Measurements from ENCODE around the gene WBP2.

DNA sequence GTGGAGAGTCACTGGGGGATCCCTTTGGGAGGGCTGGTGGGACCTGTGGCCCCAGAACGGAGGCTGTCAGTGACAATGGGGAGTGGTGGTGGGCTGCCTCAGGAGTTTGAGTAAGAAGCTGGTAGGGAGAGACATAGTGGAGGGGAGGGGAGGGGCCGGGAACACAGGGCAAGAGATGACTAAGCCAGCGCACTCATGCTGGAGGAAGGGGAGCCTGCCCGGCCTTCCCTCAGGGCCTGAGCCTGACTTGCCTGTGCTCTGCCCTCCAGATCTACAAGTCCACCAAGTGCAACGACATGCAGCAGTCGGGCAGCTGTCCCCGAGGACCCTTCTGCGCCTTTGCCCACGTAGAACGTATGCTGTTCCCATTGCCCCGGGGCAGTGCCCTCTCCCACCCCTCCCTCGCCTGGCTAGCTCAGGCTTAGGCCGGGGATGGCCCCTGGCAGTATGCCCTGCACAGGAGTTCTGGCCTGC is 40.2 kb downstream of the WBP2 start:
- no peak for TF ChIP-seq ZBTB1 (tag by site-specific recombination; IDR thresholded peaks at IDR 0.05)
- TF ChIP-seq, protein P1, sequence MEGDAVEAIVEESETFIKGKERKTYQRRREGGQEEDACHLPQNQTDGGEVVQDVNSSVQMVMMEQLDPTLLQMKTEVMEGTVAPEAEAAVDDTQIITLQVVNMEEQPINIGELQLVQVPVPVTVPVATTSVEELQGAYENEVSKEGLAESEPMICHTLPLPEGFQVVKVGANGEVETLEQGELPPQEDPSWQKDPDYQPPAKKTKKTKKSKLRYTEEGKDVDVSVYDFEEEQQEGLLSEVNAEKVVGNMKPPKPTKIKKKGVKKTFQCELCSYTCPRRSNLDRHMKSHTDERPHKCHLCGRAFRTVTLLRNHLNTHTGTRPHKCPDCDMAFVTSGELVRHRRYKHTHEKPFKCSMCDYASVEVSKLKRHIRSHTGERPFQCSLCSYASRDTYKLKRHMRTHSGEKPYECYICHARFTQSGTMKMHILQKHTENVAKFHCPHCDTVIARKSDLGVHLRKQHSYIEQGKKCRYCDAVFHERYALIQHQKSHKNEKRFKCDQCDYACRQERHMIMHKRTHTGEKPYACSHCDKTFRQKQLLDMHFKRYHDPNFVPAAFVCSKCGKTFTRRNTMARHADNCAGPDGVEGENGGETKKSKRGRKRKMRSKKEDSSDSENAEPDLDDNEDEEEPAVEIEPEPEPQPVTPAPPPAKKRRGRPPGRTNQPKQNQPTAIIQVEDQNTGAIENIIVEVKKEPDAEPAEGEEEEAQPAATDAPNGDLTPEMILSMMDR (tag by site-specific recombination; IDR thresholded peaks at IDR 0.05) = no peak
- no peak for TF ChIP-seq TCF7L2 (IDR thresholded peaks at IDR 0.05; ENCODE audit: borderline replicate concordance, low read depth, low read length)
- TF ChIP-seq ZNF341 (tag by site-specific recombination; IDR thresholded peaks at IDR 0.05; ENCODE audit: low read depth) = no peak
- TF ChIP-seq OVOL3 (tag by site-specific recombination; IDR thresholded peaks at IDR 0.05) = no peak
- no peak for TF ChIP-seq ZNF214 (tag by site-specific recombination; IDR thresholded peaks at IDR 0.05; ENCODE audit: borderline replicate concordance)
- no peak for TF ChIP-seq ZNF704 (tag by site-specific recombination; IDR thresholded peaks at IDR 0.05)
- no peak for TF ChIP-seq PBX3 (CRISPR knock-in tag; IDR thresholded peaks at IDR 0.05)
- TF ChIP-seq REST (tag by site-specific recombination; IDR thresholded peaks at IDR 0.05) = no peak
- TF ChIP-seq ZBTB21 (tag by site-specific recombination; IDR thresholded peaks at IDR 0.05) = no peak
- no peak for TF ChIP-seq ZBTB10 (tag by site-specific recombination; IDR thresholded peaks at IDR 0.05)
- TF ChIP-seq ZNF423 (tag by site-specific recombination; IDR thresholded peaks at IDR 0.05) = no peak

All from HEK293 (cell line).